GM12892 (cell line): ENCODE results near the gene COQ10A.

Experiments
- DNase-seq: peaks from one replicate; pipeline ENCODE4 v3.0.0; 2011; ENCODE audit not compliant: insufficient read length
- FAIRE-seq: peaks from 2 replicates; lab custom pipeline; 2011; peaks lifted over from hg19 to GRCh38; lab: Jason Lieb, UNC
- POLR2A ChIP-seq: IDR thresholded peaks from 2 replicates; pipeline ENCODE4 v1.6.1; 2011; ENCODE audit warnings: low read depth, low read length, control low read depth
- POLR2AphosphoS5 ChIP-seq: IDR thresholded peaks from 2 replicates; pipeline ENCODE4 v1.6.1; 2011; ENCODE audit warnings: low read depth, low read length, control low read depth
- TAF1 ChIP-seq: IDR thresholded peaks from 2 replicates; pipeline ENCODE4 v1.6.1; 2011; ENCODE audit warnings: low read depth, mild to moderate bottlenecking, control low read depth, low read length, borderline replicate concordance

Gene COQ10A

DNA sequence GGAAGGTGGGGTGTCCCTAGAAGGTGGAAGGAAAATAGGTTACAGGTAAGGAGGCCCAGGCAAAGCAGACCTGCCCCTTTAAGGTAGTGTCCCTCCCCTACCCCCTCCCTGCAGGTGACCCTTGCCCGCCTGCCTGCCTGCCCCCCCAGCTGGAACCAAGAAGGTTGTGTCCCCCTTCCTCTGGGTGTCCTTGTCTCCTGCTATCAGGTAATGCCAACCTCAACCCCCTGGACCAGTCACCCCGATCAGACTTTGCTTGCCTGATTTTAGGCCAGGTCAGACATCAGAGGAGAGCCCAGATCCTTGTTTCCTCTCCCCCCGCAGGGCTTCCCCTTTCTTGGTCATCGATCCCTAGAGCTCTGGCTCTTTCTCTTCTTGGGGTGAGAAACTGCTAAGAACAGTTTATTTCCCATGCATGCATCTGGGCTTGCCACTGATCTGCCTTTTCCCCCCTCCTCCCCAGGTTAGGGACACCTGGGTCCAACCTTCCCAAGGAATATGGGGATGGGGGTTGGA lies 36.8 kb upstream of the COQ10A start, which contains the start of gene SLC39A5:
Gene SLC39A5, plus strand, starts transcription at position 136 of the 516 bp plus-strand sequence. CDS start 1,224 bp downstream, outside the sequence.
- TF ChIP-seq POLR2AphosphoS5 (no peak), POLR2A (no peak), TAF1 (no peak)
- DNase-seq (no peak), FAIRE-seq (no peak)

DNA sequence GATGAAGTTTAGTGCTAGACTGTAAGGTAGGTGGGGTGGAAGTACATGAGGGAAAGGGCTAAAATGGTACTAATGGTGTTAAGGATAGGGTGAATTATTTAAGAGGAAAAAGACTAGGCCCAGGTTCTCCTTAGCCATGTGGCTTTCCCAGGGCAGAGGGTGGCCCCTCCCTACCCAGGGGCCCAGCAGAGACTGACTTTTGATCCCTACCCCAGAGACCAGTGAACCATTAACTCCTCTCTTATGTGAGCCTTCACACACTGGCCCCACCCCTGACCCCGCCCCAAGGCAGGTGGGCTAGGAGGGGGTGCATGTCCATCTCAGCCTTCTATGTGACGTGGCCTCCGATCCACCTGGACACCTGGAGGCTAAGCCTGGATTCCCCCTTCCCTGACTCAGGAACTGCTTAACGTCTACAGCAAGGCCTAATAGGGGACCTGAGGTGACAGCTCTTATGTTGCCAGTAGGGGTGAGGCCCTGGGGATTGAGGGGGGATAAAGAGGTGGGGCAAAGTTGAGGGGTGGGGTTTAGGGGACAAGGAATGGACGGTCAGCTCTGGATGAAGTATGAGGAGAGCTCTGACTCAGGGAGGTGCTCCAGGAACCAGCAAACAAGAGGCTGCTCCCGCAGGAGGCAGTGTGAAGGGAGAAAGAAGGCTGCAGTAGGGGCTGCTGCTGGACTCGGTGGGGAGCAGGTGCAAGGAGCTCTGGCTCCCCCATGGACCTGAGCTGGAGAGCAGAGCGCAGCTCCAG lies 36.1 kb upstream of the COQ10A start:
- DNase-seq, result no peak
- FAIRE-seq, result no peak
- TF ChIP-seq POLR2AphosphoS5 (no peak), POLR2A (no peak), TAF1 (no peak)

DNA sequence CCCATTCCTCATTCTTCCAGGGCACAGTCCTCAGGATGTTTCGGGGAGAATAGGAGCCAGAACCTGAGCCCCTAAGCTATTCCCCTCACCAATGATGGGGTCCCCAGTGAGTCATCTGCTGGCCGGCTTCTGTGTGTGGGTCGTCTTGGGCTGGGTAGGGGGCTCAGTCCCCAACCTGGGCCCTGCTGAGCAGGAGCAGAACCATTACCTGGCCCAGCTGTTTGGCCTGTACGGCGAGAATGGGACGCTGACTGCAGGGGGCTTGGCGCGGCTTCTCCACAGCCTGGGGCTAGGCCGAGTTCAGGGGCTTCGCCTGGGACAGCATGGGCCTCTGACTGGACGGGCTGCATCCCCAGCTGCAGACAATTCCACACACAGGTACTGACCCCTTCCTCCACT lies 35.6 kb upstream of the COQ10A start:
- FAIRE-seq (no peak), DNase-seq (no peak)
- TF ChIP-seq POLR2A (no peak), POLR2AphosphoS5 (no peak), TAF1 (no peak)

DNA sequence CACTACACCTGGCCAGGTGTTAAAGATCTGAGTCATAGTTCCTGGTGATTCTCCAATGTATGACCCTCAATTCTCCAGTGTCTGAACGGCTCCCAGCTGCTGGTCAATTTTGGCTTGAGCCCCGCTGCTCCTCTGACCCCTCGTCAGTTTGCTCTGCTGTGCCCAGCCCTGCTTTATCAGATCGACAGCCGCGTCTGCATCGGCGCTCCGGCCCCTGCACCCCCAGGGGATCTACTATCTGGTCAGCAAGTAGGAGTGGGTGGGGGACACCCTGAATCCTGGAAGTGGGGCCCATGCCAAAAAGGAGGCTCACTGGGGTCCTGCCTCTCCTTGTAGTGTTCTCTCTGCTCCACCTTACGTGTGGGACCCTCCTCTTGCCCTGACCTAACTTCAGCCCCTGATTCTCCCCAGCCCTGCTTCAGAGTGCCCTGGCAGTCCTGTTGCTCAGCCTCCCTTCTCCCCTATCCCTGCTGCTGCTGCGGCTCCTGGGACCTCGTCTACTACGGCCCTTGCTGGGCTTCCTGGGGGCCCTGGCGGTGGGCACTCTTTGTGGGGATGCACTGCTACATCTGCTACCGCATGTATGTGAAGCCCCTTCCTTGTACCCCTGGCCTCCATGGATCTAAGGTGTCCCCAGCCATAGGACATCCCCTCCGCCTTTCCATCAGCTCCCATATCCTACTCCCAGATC lies 31.9 kb upstream of the COQ10A start:
- no peak for DNase-seq

DNA sequence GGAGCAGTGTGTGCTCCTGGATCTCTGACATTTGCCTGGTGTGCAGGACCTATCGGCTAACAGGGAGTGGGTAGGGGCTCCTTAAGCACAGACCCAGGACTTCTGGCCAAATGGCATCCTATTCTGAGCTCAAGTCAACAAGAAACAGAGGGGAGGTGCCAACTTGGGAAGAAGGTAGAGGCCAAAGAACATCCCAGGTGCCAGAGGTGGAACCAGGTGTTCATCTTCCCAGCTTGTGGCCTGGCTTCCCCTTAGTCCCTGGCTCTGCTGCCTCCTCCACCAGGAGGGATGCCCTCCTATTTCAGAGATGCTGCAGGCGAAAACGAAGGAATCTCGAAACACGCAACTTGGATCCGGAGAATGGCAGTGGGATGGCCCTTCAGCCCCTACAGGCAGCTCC lies 30.7 kb upstream of the COQ10A start:
- DNase-seq (no peak), FAIRE-seq (no peak)
- TF ChIP-seq TAF1 (no peak), POLR2A (no peak), POLR2AphosphoS5 (0 out of 2 replicates have a peak, but pooled peaks have one; percentile 1)

More for the DNA sequence above, 31.9 kb upstream of the COQ10A start:
- no peak for FAIRE-seq
- TF ChIP-seq POLR2AphosphoS5, result 0 out of 2 replicates have a peak, but pooled peaks have one; percentile 32
- no peak for TF ChIP-seq POLR2A

DNA sequence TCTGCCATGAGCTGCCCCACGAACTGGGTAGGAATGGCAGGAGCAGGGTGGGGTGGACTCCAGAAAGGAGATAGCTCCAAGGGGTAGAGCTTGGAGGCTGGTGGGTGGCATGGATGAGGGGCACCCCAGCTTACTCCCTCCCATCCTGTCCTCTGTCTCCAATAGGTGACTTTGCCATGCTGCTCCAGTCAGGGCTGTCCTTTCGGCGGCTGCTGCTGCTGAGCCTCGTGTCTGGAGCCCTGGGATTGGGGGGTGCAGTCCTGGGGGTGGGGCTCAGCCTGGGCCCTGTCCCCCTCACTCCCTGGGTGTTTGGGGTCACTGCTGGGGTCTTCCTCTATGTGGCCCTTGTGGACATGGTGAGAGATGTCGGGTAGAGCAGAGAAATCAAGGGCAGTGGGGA lies 29.8 kb upstream of the COQ10A start:
- DNase-seq (no peak), FAIRE-seq (no peak)
- TF ChIP-seq TAF1 (no peak), POLR2A (no peak), POLR2AphosphoS5 (no peak)

DNA sequence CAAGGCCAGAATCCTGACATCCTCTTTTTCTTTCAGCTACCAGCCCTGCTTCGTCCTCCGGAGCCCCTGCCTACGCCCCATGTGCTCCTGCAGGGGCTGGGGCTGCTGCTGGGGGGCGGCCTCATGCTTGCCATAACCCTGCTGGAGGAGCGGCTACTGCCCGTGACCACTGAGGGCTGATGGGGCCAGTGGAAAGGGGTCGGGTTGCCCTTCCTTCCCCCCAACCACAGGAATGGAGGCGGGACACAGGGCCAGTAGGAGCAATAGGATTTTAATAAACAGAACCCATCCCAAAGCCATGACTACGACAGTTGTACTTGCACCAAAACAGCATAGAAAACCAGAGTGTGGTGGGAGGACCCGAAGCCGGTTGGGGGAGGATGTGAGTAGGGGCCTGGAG lies 29.2 kb upstream of the COQ10A start:
- DNase-seq (no peak), FAIRE-seq (no peak)
- no peak for TF ChIP-seq POLR2AphosphoS5
- TF ChIP-seq TAF1, result no peak
- no peak for TF ChIP-seq POLR2A

DNA sequence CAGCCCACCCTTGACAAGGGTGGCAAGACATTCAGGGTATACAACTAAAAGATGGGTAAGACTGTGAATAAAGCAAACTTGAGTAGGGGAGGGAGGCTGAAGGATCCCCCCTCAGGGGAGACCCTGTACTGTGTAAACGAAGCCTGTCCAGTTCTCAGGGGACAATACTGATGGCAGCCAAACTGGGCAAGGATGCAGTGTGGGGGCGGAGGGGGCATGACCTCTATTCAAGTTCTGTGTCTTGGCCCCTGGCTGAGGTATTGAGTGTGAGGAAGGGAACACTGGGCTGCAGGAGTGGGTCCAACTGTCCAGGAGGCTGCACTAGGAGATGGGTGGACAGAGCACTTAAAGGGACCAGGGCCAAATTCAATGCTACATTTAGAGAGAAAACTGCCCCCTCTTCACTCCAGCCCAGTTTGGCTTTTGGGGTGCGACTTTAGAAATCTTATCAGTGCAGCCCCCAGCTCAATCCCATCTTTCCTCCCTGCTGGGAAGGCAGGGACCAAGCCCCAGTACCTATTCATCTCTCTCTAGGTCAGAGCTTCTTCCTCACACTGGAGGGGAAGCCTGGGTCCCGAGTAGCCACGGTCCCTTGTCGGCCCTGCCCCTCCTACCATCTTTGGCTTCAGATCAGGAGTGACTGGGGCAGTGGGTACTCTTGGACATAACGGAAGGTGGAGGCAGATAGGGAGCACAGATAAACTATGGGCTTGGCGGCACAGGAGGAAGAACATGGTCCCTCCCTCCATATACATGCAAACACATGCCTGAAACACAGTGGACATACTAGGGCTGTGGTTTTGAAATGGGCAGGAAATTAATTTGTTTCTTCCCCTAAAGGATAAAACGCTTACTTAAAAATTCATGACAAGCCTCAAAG lies 25.1 kb upstream of the COQ10A start:
- no peak for TF ChIP-seq TAF1
- no peak for TF ChIP-seq POLR2A
- TF ChIP-seq POLR2AphosphoS5, result no peak
- FAIRE-seq (no peak), DNase-seq (no peak)

DNA sequence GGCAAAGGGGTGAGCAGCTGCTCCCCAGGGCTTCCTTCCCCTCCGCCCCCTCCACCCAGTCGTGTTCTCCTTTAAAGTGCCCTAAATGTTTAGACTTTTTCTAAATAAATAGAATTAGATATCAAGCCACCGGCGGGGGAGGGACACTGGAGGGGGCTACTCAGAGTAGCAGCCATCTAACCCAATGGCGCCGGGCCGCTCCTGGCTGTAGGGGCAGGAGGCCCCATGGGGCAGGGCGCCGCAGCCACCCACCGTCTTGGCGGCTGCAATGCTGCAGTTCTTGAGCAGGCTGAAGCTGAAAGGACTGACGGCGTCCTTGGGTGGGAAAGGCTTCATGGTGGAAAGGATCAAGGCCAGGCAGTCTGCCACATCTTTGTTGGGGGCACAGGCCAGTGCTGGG lies 23.8 kb upstream of the COQ10A start:
- FAIRE-seq (no peak), DNase-seq (no peak)
- TF ChIP-seq TAF1, result no peak
- no peak for TF ChIP-seq POLR2A
- TF ChIP-seq POLR2AphosphoS5, result no peak

DNA sequence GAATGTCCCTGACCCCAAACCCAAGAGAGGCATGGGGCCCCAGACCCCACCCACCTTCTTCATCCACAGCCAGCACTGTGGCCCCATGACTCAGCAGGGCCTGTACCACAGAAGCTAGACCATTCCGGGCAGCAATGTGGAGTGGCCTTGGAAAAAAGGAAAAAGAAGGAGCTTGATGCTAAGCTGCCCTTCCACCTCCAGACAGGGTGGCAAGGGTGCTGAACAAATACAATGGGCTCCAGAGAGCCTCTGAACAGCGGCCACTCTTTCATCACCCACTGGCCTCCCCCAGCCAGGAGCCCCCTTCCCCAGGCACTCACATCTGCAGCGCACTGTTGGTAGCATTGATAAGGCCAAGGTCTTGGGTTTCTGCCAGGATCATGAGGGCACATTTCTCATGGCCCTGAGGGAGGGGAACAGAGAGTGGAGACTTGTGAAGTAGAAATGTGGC lies 23.0 kb upstream of the COQ10A start:
- TF ChIP-seq POLR2A (no peak), POLR2AphosphoS5 (no peak), TAF1 (no peak)
- FAIRE-seq, result no peak
- DNase-seq, result no peak

DNA sequence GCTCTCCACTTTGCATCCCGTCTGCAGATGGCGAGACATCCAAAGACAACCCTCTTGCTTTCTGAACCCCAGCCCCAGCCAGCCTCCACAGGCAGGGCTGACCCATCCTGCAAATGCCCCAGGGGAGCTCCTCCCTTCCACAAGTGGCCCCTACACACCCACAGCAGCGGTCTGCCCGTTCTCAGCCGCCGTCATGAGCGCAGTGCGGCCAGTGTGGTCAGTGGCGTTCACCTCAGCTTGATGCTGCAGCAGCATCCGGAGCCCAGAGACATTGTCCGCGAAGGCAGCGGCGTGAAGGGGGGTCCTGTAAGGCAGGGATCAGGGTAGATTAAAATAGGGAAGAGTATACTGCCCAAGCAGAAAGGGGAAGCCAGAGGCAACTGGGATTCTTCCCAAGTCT lies 22.2 kb upstream of the COQ10A start:
- FAIRE-seq, result no peak
- no peak for TF ChIP-seq TAF1
- no peak for TF ChIP-seq POLR2A
- no peak for TF ChIP-seq POLR2AphosphoS5
- no peak for DNase-seq
